CD14-positive monocyte (primary cell): ENCODE results near the gene SMTN. TPM values are rescaled to one million over a fixed set of nuclear protein-coding genes. Genes with fewer than 3 reads are reported as not detected.

Experiments
- DNase-seq, 3 donors: peaks; one replicate each; pipeline ENCODE4 v3.0.0-alpha.2; 2011 to 2022
- H2AFZ ChIP-seq: 2 replicates; pipeline ENCODE4 v1.6.0; 2012; ENCODE audit warnings: mild to moderate bottlenecking, low read depth, low read length, inconsistent platforms; ENCODE audit not compliant: insufficient read depth, poor library complexity, severe bottlenecking
- H3K27ac ChIP-seq, 2 donors: 1 replicate in 1 of 2; 2 replicates in 1 of 2; pipeline ENCODE4 v1.5.1; 2012 to 2013; ENCODE audit warnings: low read length in 2 of 2, control low read depth in 1 of 2, inconsistent platforms in 1 of 2, low read depth in 1 of 2, mild to moderate bottlenecking in 1 of 2
- H3K27me3 ChIP-seq, 2 donors: one replicate each; pipeline versions ENCODE4 v1.6.0 to v1.6.1; 2011 to 2013; ENCODE audit warnings: low read length in 2 of 2; ENCODE audit not compliant: control insufficient read depth in 2 of 2, insufficient read depth in 2 of 2
- H3K36me3 ChIP-seq, 2 donors: replicated peaks in 1 of 2; 1 replicate in 1 of 2; 2 replicates in 1 of 2; pipeline versions ENCODE4 v1.5.1 to v1.6.1; 2012 to 2013; ENCODE audit warnings: low read length in 2 of 2, control low read depth in 1 of 2, inconsistent platforms in 1 of 2, mild to moderate bottlenecking in 1 of 2; ENCODE audit not compliant: insufficient read depth in 2 of 2, control insufficient read depth in 1 of 2
- H3K4me1 ChIP-seq, 2 donors: 1 replicate in 1 of 2; 2 replicates in 1 of 2; pipeline versions ENCODE4 v1.5.1 to v1.6.1; 2012 to 2013; ENCODE audit warnings: low read length in 2 of 2, control low read depth in 1 of 2, inconsistent platforms in 1 of 2, mild to moderate bottlenecking in 1 of 2, moderate library complexity in 1 of 2; ENCODE audit not compliant: insufficient read depth in 2 of 2, control insufficient read depth in 1 of 2
- H3K4me2 ChIP-seq: replicated peaks from 2 replicates; pipeline ENCODE3; 2012; ENCODE audit warnings: low read length, moderate library complexity, mild to moderate bottlenecking; ENCODE audit not compliant: poor library complexity, severe bottlenecking; ENCODE audit errors: extremely low read depth
- H3K4me3 ChIP-seq, 3 experiments: fragments of 200-600 bp in 1 of 3; sonication (generic) in 1 of 3; replicated peaks in 1 of 3; 1 replicate in 2 of 3; 2 replicates in 1 of 3; pipeline ENCODE4 v1.5.1; 2011 to 2013; ENCODE audit warnings: low read length in 3 of 3, mild to moderate bottlenecking in 3 of 3, control low read depth in 2 of 3, low read depth in 2 of 3, inconsistent platforms in 1 of 3, moderate library complexity in 1 of 3
- H3K79me2 ChIP-seq: 2 replicates; pipeline ENCODE4 v1.6.0; 2012; ENCODE audit warnings: mild to moderate bottlenecking, control low read depth, inconsistent platforms, low read length, moderate library complexity; ENCODE audit not compliant: insufficient read depth
- H3K9ac ChIP-seq: 2 replicates; pipeline ENCODE4 v1.6.0; 2017; ENCODE audit warnings: low read length, mild to moderate bottlenecking; ENCODE audit not compliant: insufficient read depth, poor library complexity, severe bottlenecking
- H3K9me3 ChIP-seq, 2 donors: replicated peaks in 1 of 2; 1 replicate in 1 of 2; 2 replicates in 1 of 2; pipeline versions ENCODE4 v1.5.1 to v1.6.1; 2012 to 2013; ENCODE audit warnings: low read length in 2 of 2, control low read depth in 1 of 2; ENCODE audit not compliant: control insufficient read depth in 1 of 2, insufficient read depth in 1 of 2
- H4K20me1 ChIP-seq: 2 replicates; pipeline ENCODE4 v1.6.0; 2012; ENCODE audit warnings: mild to moderate bottlenecking, low read length, control low read depth, moderate library complexity; ENCODE audit not compliant: insufficient read depth
- H3K27ac Mint-ChIP-seq, 7 donors: one replicate each; pipeline ENCODE4 v1.8.0; 2020; ENCODE audit warnings: mild to moderate bottlenecking in 7 of 7, mixed read lengths in 7 of 7, moderate library complexity in 6 of 7, inconsistent platforms in 2 of 7
- H3K27me3 Mint-ChIP-seq, 3 donors: one replicate each; pipeline ENCODE4 v1.8.0; 2021 to 2022; ENCODE audit warnings: low read depth in 3 of 3, mild to moderate bottlenecking in 3 of 3, mixed read lengths in 3 of 3, moderate library complexity in 3 of 3, inconsistent platforms in 1 of 3
- H3K36me3 Mint-ChIP-seq, 2 donors: one replicate each; pipeline ENCODE4 v1.8.0; 2020; ENCODE audit warnings: mixed read lengths in 2 of 2, inconsistent platforms in 1 of 2, mild to moderate bottlenecking in 1 of 2
- H3K4me1 Mint-ChIP-seq: one replicate; pipeline ENCODE4 v1.8.0; 2020; ENCODE audit warnings: mild to moderate bottlenecking, mixed read lengths
- H3K4me3 Mint-ChIP-seq, 2 donors: one replicate each; pipeline ENCODE4 v1.8.0; 2020; ENCODE audit warnings: mild to moderate bottlenecking in 2 of 2, mixed read lengths in 2 of 2, moderate library complexity in 1 of 2
- H3K9me3 Mint-ChIP-seq, 7 donors: one replicate each; pipeline ENCODE4 v1.8.0; 2020 to 2022; ENCODE audit warnings: mixed read lengths in 7 of 7, mild to moderate bottlenecking in 6 of 7, moderate library complexity in 6 of 7, inconsistent platforms in 2 of 7
- WGBS: methylation state at CpG from one replicate; pipeline ENCODE4 v1.1.5; 2013; ENCODE audit warnings: missing lambda C conversion rate; ENCODE audit not compliant: insufficient coverage; 5-methylcytosine and 5-hydroxymethylcytosine counted together
- intact Hi-C, 2 donors: fragments of 100-400 bp; cut with micrococcal nuclease; formaldehyde crosslinking; loops; one replicate each; pipeline versions ENCODE4 v1.15.0 to v1.15.1; 2023
- polyA plus RNA-seq, 3 donors: library from polyadenylated mRNA; depleted of rRNA in 1 of 3; unstranded in 2 of 3; stranded (reverse) in 1 of 3; fragments of 300-500 nt in 2 of 3; fragments of >200 nt in 1 of 3; fragmentation: Illumina TruSeq in 2 of 3; gene quantifications; 1 replicate in 2 of 3; 2 replicates in 1 of 3; pipeline ENCODE4 v1.2.3, GENCODE V29; 2012 to 2021
- TF ChIP-seq, protein P1 (sequence below): fragments of 200-600 bp; IDR thresholded peaks from one replicate; pipeline ENCODE4 v1.8.0; 2022; ENCODE audit warnings: antibody characterized with exemption, mild to moderate bottlenecking

Gene SMTN
- polyA plus RNA-seq, 3 donors, result 0.87 to 13.3 (median 0.88) TPM

DNA sequence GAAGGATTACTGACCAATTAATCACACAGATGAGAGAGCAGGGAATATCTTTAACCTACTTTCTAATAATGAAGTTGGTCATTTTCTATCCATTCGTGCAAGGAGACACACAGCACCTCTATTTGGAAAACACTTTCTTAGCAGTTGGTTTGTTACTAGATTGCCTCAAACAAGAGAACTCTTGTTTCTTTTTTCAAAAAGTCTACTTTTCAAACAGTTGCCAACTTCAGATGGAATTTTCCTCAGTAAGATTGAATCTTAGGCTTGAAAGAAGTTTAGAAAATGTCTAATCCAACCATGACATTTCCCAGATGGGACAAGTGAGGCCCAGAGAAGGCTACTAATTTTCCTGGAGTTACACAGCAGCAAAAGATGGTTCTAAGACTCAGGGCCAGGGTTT, 42.4 kb upstream of the SMTN start:
- H3K4me3 Mint-ChIP-seq, result no peak overlapping the region
- Histone ChIP-seq H3K4me2 (no peak overlapping the region), H4K20me1 (no peaks in the 10 kb centered on the region), H3K4me1 (no peaks in the 10 kb centered on the region), H3K9me3 (no peaks in the 10 kb centered on the region), H3K9ac (no peak overlapping the region), H3K27me3 (no peaks in the 10 kb centered on the region), H3K36me3 (no peaks in the 10 kb centered on the region), H3K79me2 (no peaks in the 10 kb centered on the region), H2AFZ (no peak overlapping the region), H3K27ac (no peak overlapping the region), H3K4me3 (no peak overlapping the region)
- TF ChIP-seq, protein P1, sequence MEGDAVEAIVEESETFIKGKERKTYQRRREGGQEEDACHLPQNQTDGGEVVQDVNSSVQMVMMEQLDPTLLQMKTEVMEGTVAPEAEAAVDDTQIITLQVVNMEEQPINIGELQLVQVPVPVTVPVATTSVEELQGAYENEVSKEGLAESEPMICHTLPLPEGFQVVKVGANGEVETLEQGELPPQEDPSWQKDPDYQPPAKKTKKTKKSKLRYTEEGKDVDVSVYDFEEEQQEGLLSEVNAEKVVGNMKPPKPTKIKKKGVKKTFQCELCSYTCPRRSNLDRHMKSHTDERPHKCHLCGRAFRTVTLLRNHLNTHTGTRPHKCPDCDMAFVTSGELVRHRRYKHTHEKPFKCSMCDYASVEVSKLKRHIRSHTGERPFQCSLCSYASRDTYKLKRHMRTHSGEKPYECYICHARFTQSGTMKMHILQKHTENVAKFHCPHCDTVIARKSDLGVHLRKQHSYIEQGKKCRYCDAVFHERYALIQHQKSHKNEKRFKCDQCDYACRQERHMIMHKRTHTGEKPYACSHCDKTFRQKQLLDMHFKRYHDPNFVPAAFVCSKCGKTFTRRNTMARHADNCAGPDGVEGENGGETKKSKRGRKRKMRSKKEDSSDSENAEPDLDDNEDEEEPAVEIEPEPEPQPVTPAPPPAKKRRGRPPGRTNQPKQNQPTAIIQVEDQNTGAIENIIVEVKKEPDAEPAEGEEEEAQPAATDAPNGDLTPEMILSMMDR, result no peak
- no peak for DNase-seq
- no peaks in the 10 kb centered on the region for H3K4me1 Mint-ChIP-seq
- intact Hi-C loops, result no loop called here
- no peaks in the 10 kb centered on the region for H3K36me3 Mint-ChIP-seq
- peaks cover 0 to 2% (median 0%) of the 10 kb centered on the region in 7 donors for H3K9me3 Mint-ChIP-seq
- WGBS, result no CpG with 5 or more reads among the region's 1 CpG
- peaks cover 1 to 4% (median 4%) of the 10 kb centered on the region in 3 donors for H3K27me3 Mint-ChIP-seq
- no peak overlapping the region for H3K27ac Mint-ChIP-seq

DNA sequence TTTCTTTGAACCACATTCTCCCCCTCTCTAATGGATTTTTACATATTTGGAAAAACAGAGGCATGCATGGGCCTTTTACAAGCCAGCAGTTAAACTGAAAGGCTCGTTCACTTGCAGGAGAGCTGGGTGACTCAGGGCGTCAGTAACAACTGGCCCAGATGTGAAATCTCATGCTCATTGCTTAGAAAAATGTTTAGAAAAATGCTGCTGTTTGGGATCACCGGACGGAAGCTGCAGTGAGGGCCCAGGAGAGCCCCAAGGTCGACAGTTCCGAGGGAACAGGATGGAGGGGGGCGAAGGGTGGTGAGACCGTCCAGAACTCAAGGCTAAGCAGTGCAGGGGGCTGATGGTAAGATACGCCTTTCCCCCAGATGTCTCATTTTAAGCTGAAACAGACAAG, 41.7 kb upstream of the SMTN start:
- Histone ChIP-seq H3K9ac (no peak overlapping the region), H4K20me1 (no peaks in the 10 kb centered on the region), H2AFZ (no peak overlapping the region), H3K27ac (no peak overlapping the region), H3K4me3 (no peak overlapping the region), H3K79me2 (no peaks in the 10 kb centered on the region), H3K4me1 (no peaks in the 10 kb centered on the region), H3K9me3 (no peaks in the 10 kb centered on the region), H3K36me3 (no peaks in the 10 kb centered on the region), H3K4me2 (no peak overlapping the region), H3K27me3 (no peaks in the 10 kb centered on the region)
- Mint-ChIP-seq H3K27ac (peak overlapping the region in 1 of 7 donors; percentile 18), H3K9me3 (peaks cover 0 to 2% (median 0%) of the 10 kb centered on the region in 7 donors), H3K4me3 (no peak overlapping the region), H3K36me3 (no peaks in the 10 kb centered on the region), H3K27me3 (peaks cover 1 to 5% (median 4%) of the 10 kb centered on the region in 3 donors), H3K4me1 (no peaks in the 10 kb centered on the region)
- TF ChIP-seq, protein P1, result no peak
- WGBS, result 79% methylated on average over 7 of the region's 9 CpGs
- intact Hi-C loops, result no loop called here
- no peak for DNase-seq
